GM12874 (cell line): ENCODE data around the gene RAD18.

ENCODE experiments used
- TF ChIP-seq, protein P1 (sequence below): IDR thresholded peaks from 2 replicates; pipeline ENCODE4 v1.5.1; 2011; ENCODE audit warnings: low read depth, mild to moderate bottlenecking, control low read depth, low read length, moderate library complexity; ENCODE audit not compliant: insufficient read depth

RAD18 gene

DNA sequence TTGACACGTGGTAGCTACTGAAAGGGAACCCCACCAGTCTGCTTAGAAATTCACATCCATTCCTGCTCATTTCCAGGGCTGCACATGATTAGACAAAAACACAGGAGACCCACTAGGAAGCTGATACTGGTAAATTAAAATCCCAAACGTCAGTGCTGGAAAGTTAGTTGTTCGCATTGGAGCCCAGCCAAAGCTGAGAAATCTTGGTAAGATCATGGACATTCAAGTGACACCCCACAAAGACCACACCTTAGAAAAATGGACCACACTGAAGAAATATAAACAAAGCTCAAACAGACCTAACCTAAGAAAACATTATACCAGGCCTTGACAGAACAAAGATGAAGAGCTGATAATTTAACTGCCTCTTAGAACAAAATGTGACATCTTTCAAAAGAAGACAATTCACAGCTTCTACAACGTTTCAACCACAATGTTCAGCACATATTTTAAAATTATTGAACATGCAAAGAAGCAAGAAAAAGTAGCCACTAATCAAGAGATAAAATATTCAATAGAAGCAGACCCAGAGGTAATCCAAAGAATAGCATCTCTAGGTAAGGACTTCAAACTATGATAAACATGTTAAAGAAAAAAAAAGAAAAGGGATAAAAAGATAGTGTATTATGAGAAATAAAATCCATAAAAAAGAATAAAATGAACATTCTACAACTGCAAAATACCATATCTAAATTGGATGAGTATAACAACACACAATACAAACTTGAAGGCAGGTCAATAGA lies 20.4 kb downstream of the RAD18 start:
- TF ChIP-seq, protein P1, sequence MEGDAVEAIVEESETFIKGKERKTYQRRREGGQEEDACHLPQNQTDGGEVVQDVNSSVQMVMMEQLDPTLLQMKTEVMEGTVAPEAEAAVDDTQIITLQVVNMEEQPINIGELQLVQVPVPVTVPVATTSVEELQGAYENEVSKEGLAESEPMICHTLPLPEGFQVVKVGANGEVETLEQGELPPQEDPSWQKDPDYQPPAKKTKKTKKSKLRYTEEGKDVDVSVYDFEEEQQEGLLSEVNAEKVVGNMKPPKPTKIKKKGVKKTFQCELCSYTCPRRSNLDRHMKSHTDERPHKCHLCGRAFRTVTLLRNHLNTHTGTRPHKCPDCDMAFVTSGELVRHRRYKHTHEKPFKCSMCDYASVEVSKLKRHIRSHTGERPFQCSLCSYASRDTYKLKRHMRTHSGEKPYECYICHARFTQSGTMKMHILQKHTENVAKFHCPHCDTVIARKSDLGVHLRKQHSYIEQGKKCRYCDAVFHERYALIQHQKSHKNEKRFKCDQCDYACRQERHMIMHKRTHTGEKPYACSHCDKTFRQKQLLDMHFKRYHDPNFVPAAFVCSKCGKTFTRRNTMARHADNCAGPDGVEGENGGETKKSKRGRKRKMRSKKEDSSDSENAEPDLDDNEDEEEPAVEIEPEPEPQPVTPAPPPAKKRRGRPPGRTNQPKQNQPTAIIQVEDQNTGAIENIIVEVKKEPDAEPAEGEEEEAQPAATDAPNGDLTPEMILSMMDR = no peak

DNA sequence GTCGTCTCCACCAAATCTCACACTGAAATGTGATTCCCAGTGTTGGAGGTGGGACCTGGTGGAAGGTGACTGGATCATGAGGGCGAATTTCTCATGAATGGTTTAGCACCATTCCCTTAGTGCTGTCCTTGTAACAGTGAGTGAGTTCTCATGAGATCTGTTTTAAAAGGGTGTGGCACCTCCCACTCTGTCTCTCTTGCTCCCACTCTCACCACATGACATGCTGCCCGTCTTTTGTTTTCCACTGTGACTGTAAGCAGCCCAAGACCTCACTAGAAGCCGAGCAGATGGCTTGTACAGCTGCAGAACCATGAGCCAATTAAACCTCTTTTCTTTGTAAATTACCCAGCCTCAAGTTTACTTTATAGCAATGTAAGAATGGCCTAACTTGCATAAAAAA lies 21.2 kb downstream of the RAD18 start:
- TF ChIP-seq, protein P1 = no peak

DNA sequence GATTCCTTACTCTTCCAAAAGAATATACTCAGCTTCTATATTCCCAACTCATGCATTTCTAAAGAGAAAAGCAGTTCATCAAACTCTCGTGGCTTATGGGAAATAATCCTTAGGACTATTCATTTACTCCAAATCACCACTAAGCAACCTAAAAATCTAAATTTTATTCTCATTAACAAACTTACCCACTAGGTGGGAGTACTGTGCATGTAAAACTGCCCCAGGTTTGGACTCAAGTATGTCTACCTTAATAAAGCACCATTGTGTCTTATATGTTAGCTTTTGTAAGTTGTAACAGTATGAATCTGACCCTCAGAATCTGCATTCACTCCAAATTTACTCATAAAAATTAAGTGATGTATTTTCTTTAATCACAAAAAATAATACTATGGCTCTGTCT lies 25.3 kb downstream of the RAD18 start:
- TF ChIP-seq, protein P1 = peak; percentile 22; the same call in 1 of the 2 replicates

DNA sequence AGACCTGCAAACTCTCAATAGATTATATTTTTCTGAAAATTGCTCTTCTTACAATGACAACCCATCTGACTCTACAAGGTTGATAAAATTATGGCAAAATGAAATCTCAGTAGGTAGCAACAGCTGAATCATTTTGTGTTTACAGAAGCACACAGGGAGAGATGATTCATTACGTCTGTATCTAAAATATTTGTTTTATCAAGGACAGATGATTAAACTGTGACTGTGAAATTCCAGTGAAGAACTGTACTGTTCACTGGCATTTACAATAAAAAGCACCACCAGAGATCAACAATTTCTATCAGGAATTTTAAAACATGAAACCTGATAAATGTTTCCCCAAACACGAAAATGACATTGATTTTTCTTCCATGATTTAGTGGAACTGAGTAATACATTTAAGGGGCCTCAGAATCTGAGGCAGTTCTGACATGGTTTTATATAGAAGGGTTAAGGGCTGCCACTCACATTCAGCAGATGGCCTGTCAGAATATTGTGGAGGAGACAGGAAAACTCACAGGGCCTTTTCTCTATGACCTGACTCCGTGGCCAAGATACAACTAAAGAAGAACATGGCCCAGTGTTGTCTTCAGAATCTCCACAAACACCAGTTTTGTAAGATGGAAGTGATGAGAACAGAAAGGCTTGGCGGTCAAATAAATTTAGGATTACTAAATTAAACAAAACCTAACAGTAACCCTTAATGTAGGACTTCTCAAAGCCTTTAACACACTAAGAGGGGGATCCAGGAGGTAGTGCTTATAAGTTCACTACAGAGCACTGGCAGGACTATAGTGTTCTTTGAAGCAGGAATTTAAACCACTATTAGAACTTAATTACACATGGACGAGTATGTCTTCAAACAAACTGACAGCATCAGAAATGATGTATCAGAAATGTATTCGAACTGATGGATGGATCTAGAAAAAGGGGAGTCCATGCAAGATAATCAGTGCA lies 25.9 kb downstream of the RAD18 start:
- TF ChIP-seq, protein P1 = no peak

DNA sequence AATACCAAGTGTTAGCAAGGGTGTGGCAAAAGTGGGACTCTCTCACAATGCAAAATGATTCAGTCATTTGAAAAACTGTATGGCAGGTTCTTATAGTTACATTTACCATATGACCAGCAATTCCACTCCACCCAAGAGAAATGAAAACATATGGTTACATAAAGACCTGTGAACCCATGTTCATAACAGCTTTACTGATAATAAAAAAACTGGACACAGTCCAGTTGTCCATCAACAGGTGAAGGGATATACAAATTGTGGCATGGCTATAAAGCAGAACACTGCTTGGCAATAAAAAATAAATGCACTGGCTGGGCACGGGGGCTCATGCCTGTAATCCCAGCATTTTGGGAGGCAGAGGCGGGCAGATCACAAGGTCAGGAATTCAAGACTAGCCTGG lies 30.8 kb downstream of the RAD18 start:
- TF ChIP-seq, protein P1 = no peak

DNA sequence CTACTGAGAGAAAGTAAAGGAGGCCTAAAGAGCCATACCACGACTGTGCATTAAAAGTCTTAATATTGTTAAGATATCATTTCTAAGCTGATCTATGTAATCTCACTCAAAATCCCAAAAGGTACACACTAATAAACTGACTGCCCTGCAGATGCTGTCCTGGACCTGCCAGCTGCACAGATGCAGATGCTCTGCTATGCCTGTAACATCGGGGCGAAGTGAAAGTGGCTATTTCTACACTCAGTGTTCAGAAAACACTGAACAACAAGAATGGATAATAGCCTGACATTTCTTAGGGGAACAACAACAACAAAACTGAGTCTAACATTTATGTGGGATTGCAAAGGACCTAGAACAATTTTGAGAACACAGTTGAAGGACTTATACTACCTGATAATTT lies 31.9 kb downstream of the RAD18 start:
- TF ChIP-seq, protein P1 = no peak

DNA sequence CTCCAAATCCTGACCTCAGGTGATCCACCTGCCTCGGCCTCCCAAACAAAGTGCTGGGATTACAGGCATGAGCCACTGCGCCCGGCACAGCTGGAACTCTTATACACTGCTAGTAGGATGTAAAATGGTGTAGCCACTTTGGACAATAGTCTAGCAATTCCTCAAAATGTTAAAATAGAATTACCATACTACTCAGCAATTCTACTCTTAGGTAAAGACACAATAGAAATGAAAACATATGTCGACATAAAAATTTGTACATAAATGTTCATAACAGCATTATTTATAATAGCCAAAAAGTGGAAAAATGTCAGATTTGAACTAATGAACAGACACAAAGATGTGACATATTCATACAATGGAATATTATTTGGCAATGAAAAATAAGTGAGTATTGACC lies 33.4 kb downstream of the RAD18 start:
- TF ChIP-seq, protein P1 = no peak
